ENCODE data around the gene NR1D2. TPM values are rescaled to one million over a fixed set of nuclear protein-coding genes. Genes with fewer than 3 reads are reported as not detected.
"Not testable (repeated sequence)": the region's sequence is repeated elsewhere in the genome, so short reads cannot be mapped to it uniquely, and the experiment has no call there.

The NR1D2 gene
- polyA plus RNA-seq: 10 to 100 TPM in 2 of 4 donors, 1 to 10 TPM in 2; 8.3 to 13.0 (median 11.1) TPM
- long read RNA-seq, donor 1: 0 reads
- long read RNA-seq, donor 2, full-length matches to known transcripts: 2 of 2 reads
- long read RNA-seq, donor 2, partial matches to known transcripts: 0 of 2 reads
- long read RNA-seq, donor 2, other reads (novel, unspliced or antisense): 0 of 2 reads
- long read RNA-seq, donor 3, full-length matches to known transcripts: 2 of 2 reads
- long read RNA-seq, donor 3, partial matches to known transcripts: 0 of 2 reads
- long read RNA-seq, donor 3, other reads (novel, unspliced or antisense): 0 of 2 reads
- long read RNA-seq, donor 4: 0 reads
- long read RNA-seq, donor 5: 0 reads
- long read RNA-seq, donor 6, full-length matches to known transcripts: 2 of 2 reads
- long read RNA-seq, donor 6, partial matches to known transcripts: 0 of 2 reads
- long read RNA-seq, donor 6, other reads (novel, unspliced or antisense): 0 of 2 reads
- long read RNA-seq, donor 7: 0 reads
- long read RNA-seq, donor 8: 0 reads
- long read RNA-seq, donor 9: 0 reads
- long read RNA-seq, donor 10, full-length matches to known transcripts: 8 of 8 reads
- long read RNA-seq, donor 10, partial matches to known transcripts: 0 of 8 reads
- long read RNA-seq, donor 10, other reads (novel, unspliced or antisense): 0 of 8 reads

DNA sequence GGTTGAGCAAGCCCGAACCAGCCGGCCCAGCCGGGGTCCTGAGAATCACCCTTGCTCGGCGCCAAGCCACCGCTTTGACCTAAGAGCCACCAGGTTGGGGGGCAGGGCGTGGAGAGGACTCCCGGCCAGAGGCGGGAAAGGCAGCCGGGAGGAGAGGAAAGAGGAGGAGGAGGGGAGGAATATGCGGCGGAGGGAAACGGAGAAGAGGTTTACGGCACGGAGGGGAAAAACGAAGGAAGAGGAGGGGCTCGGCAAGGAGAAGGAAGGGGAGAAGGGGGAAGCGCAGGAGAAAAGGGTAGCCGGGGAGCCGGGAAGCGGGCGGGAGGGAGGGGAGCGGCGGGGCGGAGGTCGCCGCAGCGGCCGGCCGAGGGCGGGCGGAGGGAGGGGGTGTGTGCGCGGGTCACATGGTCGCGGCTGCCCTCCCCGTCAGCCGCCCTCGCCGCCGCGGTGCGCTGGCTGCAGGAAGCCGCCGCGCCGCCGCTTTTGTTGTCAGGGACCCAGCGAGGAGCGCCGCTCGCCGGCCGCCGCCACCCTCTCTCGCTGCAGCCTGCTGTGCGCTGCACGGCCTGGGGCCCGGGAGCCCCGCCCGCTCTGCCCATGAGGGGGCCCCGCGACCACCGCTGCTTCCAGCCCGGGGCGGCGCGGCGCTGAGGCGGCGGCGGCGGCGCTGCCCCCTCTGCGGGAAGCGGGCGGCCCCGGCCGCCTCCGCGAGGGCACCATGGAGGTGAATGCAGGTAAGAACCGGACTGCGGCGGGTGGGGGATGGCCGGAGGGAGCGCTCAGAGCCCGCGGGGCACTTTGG, at the start of gene NR1D2:
Gene NR1D2 (plus strand): TSS at position 426 of the 802 bp plus-strand sequence. CDS start 293 bp downstream, at position 719.
- 0 to 1% (median 1%) methylated on average over 41 to 88 of the region's 88 CpGs for WGBS, 3 donors
- Histone ChIP-seq H3K4me3 (ENCODE audit: low read depth in 1 of 3, low read length in 3 of 3) (peak within 1 kb of the TSS; percentile 80 to 99 (median 89)), H3K36me3 (ENCODE audit: control insufficient read depth in 3 of 3, insufficient read depth in 2 of 3, low read depth in 1 of 3, low read length in 3 of 3) (no peaks in the 10 kb centered on the region), H3K27me3 (ENCODE audit: control insufficient read depth in 3 of 3, insufficient read depth in 3 of 3, low read length in 3 of 3) (peaks cover 0 to 11% (median 0%) of the 10 kb centered on the region in 3 donors), H3K27ac (ENCODE audit: low read depth in 1 of 3, low read length in 2 of 3) (peak within 1 kb of the TSS; percentile 92 to 97 (median 96)), H3K9me3 (ENCODE audit: control insufficient read depth in 2 of 2, insufficient read depth in 1 of 2, low read depth in 1 of 2, low read length in 1 of 2) (no peaks in the 10 kb centered on the region), H3K4me1 (ENCODE audit: control insufficient read depth in 3 of 3, insufficient read depth in 2 of 3, low read depth in 1 of 3, low read length in 2 of 3) (peaks cover 3 to 20% (median 10%) of the 10 kb centered on the region in 3 donors)
- FAIRE-seq (no peak), DNase-seq (peak; percentile 81 to 89)

GRCh38 chr3:23900744-23901143, 44.3 kb upstream of the NR1D2 start:
- FAIRE-seq (no peak), DNase-seq (no peak)
- H3K9me3 ChIP-seq (ENCODE audit: control insufficient read depth in 2 of 2, insufficient read depth in 1 of 2, low read depth in 1 of 2, low read length in 1 of 2): peaks cover 0 to 5% of the 10 kb centered on the region in 2 donors
- no peak overlapping the region for H3K27ac ChIP-seq (ENCODE audit: low read depth in 1 of 3, low read length in 2 of 3)
- WGBS, 3 donors: 83 to 90% (median 85%) methylated on average over 6 of the region's 6 CpGs
- no peaks in the 10 kb centered on the region for H3K27me3 ChIP-seq (ENCODE audit: control insufficient read depth in 3 of 3, insufficient read depth in 3 of 3, low read length in 3 of 3)
- no peaks in the 10 kb centered on the region for H3K4me1 ChIP-seq (ENCODE audit: control insufficient read depth in 3 of 3, insufficient read depth in 2 of 3, low read depth in 1 of 3, low read length in 2 of 3)
- H3K36me3 ChIP-seq (ENCODE audit: control insufficient read depth in 3 of 3, insufficient read depth in 2 of 3, low read depth in 1 of 3, low read length in 3 of 3): peaks cover 2 to 27% (median 2%) of the 10 kb centered on the region in 3 donors
- no peak overlapping the region for H3K4me3 ChIP-seq (ENCODE audit: low read depth in 1 of 3, low read length in 3 of 3)

- peaks cover 2 to 26% (median 2%) of the 10 kb centered on the region in 3 donors for H3K36me3 ChIP-seq (ENCODE audit: control insufficient read depth in 3 of 3, insufficient read depth in 2 of 3, low read depth in 1 of 3, low read length in 3 of 3)
- H3K9me3 ChIP-seq (ENCODE audit: control insufficient read depth in 2 of 2, insufficient read depth in 1 of 2, low read depth in 1 of 2, low read length in 1 of 2): no peaks in the 10 kb centered on the region
- DNase-seq (no peak), FAIRE-seq (no peak)
- no peak overlapping the region for H3K27ac ChIP-seq (ENCODE audit: low read depth in 1 of 3, low read length in 2 of 3)
- H3K4me3 ChIP-seq (ENCODE audit: low read depth in 1 of 3, low read length in 3 of 3): no peak overlapping the region
- no peaks in the 10 kb centered on the region for H3K4me1 ChIP-seq (ENCODE audit: control insufficient read depth in 3 of 3, insufficient read depth in 2 of 3, low read depth in 1 of 3, low read length in 2 of 3)
- H3K27me3 ChIP-seq (ENCODE audit: control insufficient read depth in 3 of 3, insufficient read depth in 3 of 3, low read length in 3 of 3): no peaks in the 10 kb centered on the region
These were observed 40.5 kb upstream of the NR1D2 start for GRCh38 chr3:23904545-23904944.

GRCh38 chr3:23909341-23909740, 35.7 kb upstream of the NR1D2 start:
- Histone ChIP-seq H3K4me3 (ENCODE audit: low read depth in 1 of 3, low read length in 3 of 3) (no peak overlapping the region), H3K27me3 (ENCODE audit: control insufficient read depth in 3 of 3, insufficient read depth in 3 of 3, low read length in 3 of 3) (no peaks in the 10 kb centered on the region), H3K36me3 (ENCODE audit: control insufficient read depth in 3 of 3, insufficient read depth in 2 of 3, low read depth in 1 of 3, low read length in 3 of 3) (peaks cover 0 to 14% (median 0%) of the 10 kb centered on the region in 3 donors), H3K27ac (ENCODE audit: low read depth in 1 of 3, low read length in 2 of 3) (no peak overlapping the region), H3K9me3 (ENCODE audit: control insufficient read depth in 2 of 2, insufficient read depth in 1 of 2, low read depth in 1 of 2, low read length in 1 of 2) (no peaks in the 10 kb centered on the region), H3K4me1 (ENCODE audit: control insufficient read depth in 3 of 3, insufficient read depth in 2 of 3, low read depth in 1 of 3, low read length in 2 of 3) (peaks cover 0 to 3% (median 0%) of the 10 kb centered on the region in 3 donors)
- DNase-seq: no peak
- 85 to 88% (median 88%) methylated on average over 7 of the region's 7 CpGs for whole genome bisulfite sequencing, 3 donors
- no peak for FAIRE-seq

- Histone ChIP-seq H3K9me3 (ENCODE audit: control insufficient read depth in 2 of 2, insufficient read depth in 1 of 2, low read depth in 1 of 2, low read length in 1 of 2) (no peaks in the 10 kb centered on the region), H3K36me3 (ENCODE audit: control insufficient read depth in 3 of 3, insufficient read depth in 2 of 3, low read depth in 1 of 3, low read length in 3 of 3) (peaks cover 0 to 14% (median 0%) of the 10 kb centered on the region in 3 donors), H3K4me1 (ENCODE audit: control insufficient read depth in 3 of 3, insufficient read depth in 2 of 3, low read depth in 1 of 3, low read length in 2 of 3) (peaks cover 0 to 12% (median 5%) of the 10 kb centered on the region in 3 donors), H3K27me3 (ENCODE audit: control insufficient read depth in 3 of 3, insufficient read depth in 3 of 3, low read length in 3 of 3) (no peaks in the 10 kb centered on the region), H3K4me3 (ENCODE audit: low read depth in 1 of 3, low read length in 3 of 3) (no peak overlapping the region), H3K27ac (ENCODE audit: low read depth in 1 of 3, low read length in 2 of 3) (no peak overlapping the region)
- DNase-seq (no peak), FAIRE-seq (no peak)
- 91 to 94% (median 92%) methylated on average over 2 of the region's 2 CpGs for WGBS, 3 donors
These were observed 33.7 kb upstream of the NR1D2 start for GRCh38 chr3:23911397-23911796.

- DNase-seq; FAIRE-seq; H3K4me3 ChIP-seq (ENCODE audit: low read depth in 1 of 3, low read length in 3 of 3); H3K27me3 ChIP-seq (ENCODE audit: control insufficient read depth in 3 of 3, insufficient read depth in 3 of 3, low read length in 3 of 3); H3K9me3 ChIP-seq (ENCODE audit: control insufficient read depth in 2 of 2, insufficient read depth in 1 of 2, low read depth in 1 of 2, low read length in 1 of 2); H3K27ac ChIP-seq (ENCODE audit: low read depth in 1 of 3, low read length in 2 of 3): not testable (repeated sequence)
- H3K4me1 ChIP-seq (ENCODE audit: control insufficient read depth in 3 of 3, insufficient read depth in 2 of 3, low read depth in 1 of 3, low read length in 2 of 3): peaks cover 0 to 12% (median 5%) of the 10 kb centered on the region in 3 donors
- WGBS, 3 donors: 77 to 90% (median 84%) methylated on average over 3 of the region's 3 CpGs
- H3K36me3 ChIP-seq (ENCODE audit: control insufficient read depth in 3 of 3, insufficient read depth in 2 of 3, low read depth in 1 of 3, low read length in 3 of 3): peaks cover 0 to 14% (median 0%) of the 10 kb centered on the region in 3 donors
These were observed 32.8 kb upstream of the NR1D2 start for GRCh38 chr3:23912335-23912734.

- FAIRE-seq: no peak
- 84 to 88% (median 88%) methylated on average over 1 of the region's 1 CpG for WGBS, 3 donors
These were observed 31.9 kb upstream of the NR1D2 start for GRCh38 chr3:23913182-23913581.

More at GRCh38 chr3:23913182-23913581, 31.9 kb upstream of the NR1D2 start:
- Histone ChIP-seq H3K36me3 (ENCODE audit: control insufficient read depth in 3 of 3, insufficient read depth in 2 of 3, low read depth in 1 of 3, low read length in 3 of 3) (peaks cover 0 to 17% (median 3%) of the 10 kb centered on the region in 3 donors), H3K9me3 (ENCODE audit: control insufficient read depth in 2 of 2, insufficient read depth in 1 of 2, low read depth in 1 of 2, low read length in 1 of 2) (no peaks in the 10 kb centered on the region), H3K27ac (ENCODE audit: low read depth in 1 of 3, low read length in 2 of 3) (no peak overlapping the region), H3K4me3 (ENCODE audit: low read depth in 1 of 3, low read length in 3 of 3) (no peak overlapping the region), H3K27me3 (ENCODE audit: control insufficient read depth in 3 of 3, insufficient read depth in 3 of 3, low read length in 3 of 3) (no peaks in the 10 kb centered on the region), H3K4me1 (ENCODE audit: control insufficient read depth in 3 of 3, insufficient read depth in 2 of 3, low read depth in 1 of 3, low read length in 2 of 3) (peaks cover 0 to 12% (median 5%) of the 10 kb centered on the region in 3 donors)
- DNase-seq: no peak

Data from small intestine (tissue), 16 donors.